ENCODE data around the gene BZW2. TPM values are rescaled to one million over a fixed set of nuclear protein-coding genes. Genes with fewer than 3 reads are reported as not detected.

Gene BZW2
- polyA plus RNA-seq, 1 donor, result 201 TPM

GRCh38 chr7:16753102-16753931 is 107.3 kb downstream of the BZW2 start, which contains the start of gene TSPAN13:
Gene TSPAN13, plus strand, starts transcription at chr7:16753755. Its CDS starts 213 bp downstream, at chr7:16753968.
- DNase-seq (ENCODE audit: low read depth), result no peak

GRCh38 chr7:16753932-16754855 is 108.2 kb downstream of the BZW2 start:
- no peak for DNase-seq (ENCODE audit: low read depth)

GRCh38 chr7:16754856-16755317 is 108.9 kb downstream of the BZW2 start:
- no peak for DNase-seq (ENCODE audit: low read depth)

- DNase-seq (ENCODE audit: low read depth), result no peak
Measured at GRCh38 chr7:16755397-16755796, 109.4 kb downstream of the BZW2 start.

Other genes starting within 250 kb of the BZW2 start
- 3.9 TPM for gene CRPPA, start 224.6 kb upstream of the BZW2 start, polyA plus RNA-seq (ENCODE audit: insufficient read length)
- gene SOSTDC1, start 180.4 kb upstream of the BZW2 start, polyA plus RNA-seq (ENCODE audit: insufficient read length), result 10.2 TPM
- gene LRRC72, start 119.4 kb upstream of the BZW2 start, polyA plus RNA-seq (ENCODE audit: insufficient read length), result not detected
- gene ANKMY2, start 427 bp upstream of the BZW2 start, polyA plus RNA-seq (ENCODE audit: insufficient read length), result 25.9 TPM
- gene TSPAN13, start 107.6 kb downstream of the BZW2 start, polyA plus RNA-seq (ENCODE audit: insufficient read length), result 56.9 TPM
- 14.2 TPM for gene AGR2, start 158.8 kb downstream of the BZW2 start, polyA plus RNA-seq (ENCODE audit: insufficient read length)
- gene AGR3, start 235.8 kb downstream of the BZW2 start, polyA plus RNA-seq (ENCODE audit: insufficient read length), result not detected